Liver (tissue), 9 donors: ENCODE results near the gene HIP1R. TPM values are rescaled to one million over a fixed set of nuclear protein-coding genes. Genes with fewer than 3 reads are reported as not detected.

Experiments
- DNase-seq: peaks from one replicate; pipeline ENCODE4 v3.0.0-alpha.2; 2017; ENCODE audit warnings: low spot score
- H3K27ac ChIP-seq, 2 donors: one replicate each; pipeline ENCODE4 v1.7.0; 2013; ENCODE audit warnings: inconsistent platforms in 2 of 2, low read length in 2 of 2, control low read depth in 1 of 2, low read depth in 1 of 2, mild to moderate bottlenecking in 1 of 2
- H3K27me3 ChIP-seq, 4 donors: one replicate each; pipeline versions ENCODE4 v1.6.1 to v1.7.0; 2013; ENCODE audit warnings: low read length in 3 of 4, inconsistent platforms in 1 of 4, mild to moderate bottlenecking in 1 of 4, moderate library complexity in 1 of 4; ENCODE audit not compliant: control insufficient read depth in 4 of 4, insufficient read depth in 4 of 4
- H3K36me3 ChIP-seq, 4 donors: one replicate each; pipeline versions ENCODE4 v1.6.1 to v1.7.0; 2013; ENCODE audit warnings: low read length in 3 of 4, mild to moderate bottlenecking in 3 of 4, low read depth in 1 of 4, moderate library complexity in 1 of 4; ENCODE audit not compliant: control insufficient read depth in 4 of 4, insufficient read depth in 3 of 4
- H3K4me1 ChIP-seq, 4 donors: one replicate each; pipeline versions ENCODE4 v1.6.1 to v1.7.0; 2013; ENCODE audit warnings: low read length in 3 of 4, mild to moderate bottlenecking in 3 of 4, moderate library complexity in 1 of 4; ENCODE audit not compliant: control insufficient read depth in 4 of 4, insufficient read depth in 4 of 4
- H3K4me3 ChIP-seq, 3 donors: one replicate each; pipeline versions ENCODE4 v1.6.1 to v1.7.0; 2013; ENCODE audit warnings: low read length in 3 of 3, control low read depth in 1 of 3, low read depth in 1 of 3, mild to moderate bottlenecking in 1 of 3
- H3K9ac ChIP-seq, 2 donors: one replicate each; pipeline ENCODE4 v1.7.0; 2013; ENCODE audit warnings: low read length in 2 of 2, mild to moderate bottlenecking in 2 of 2, moderate library complexity in 2 of 2, control low read depth in 1 of 2, low read depth in 1 of 2
- H3K9me3 ChIP-seq, 4 donors: one replicate each; pipeline versions ENCODE4 v1.6.1 to v1.7.0; 2013; ENCODE audit warnings: low read length in 3 of 4; ENCODE audit not compliant: control insufficient read depth in 4 of 4
- EGR1 ChIP-seq, 2 donors: IDR thresholded peaks; 2 replicates each; pipeline ENCODE4 v1.6.1; 2016 to 2018; ENCODE audit warnings: antibody characterized with exemption in 2 of 2, low read depth in 2 of 2
- FOXA1 ChIP-seq: IDR thresholded peaks from 2 replicates; pipeline ENCODE4 v1.6.1; 2016; ENCODE audit warnings: antibody characterized with exemption
- FOXA2 ChIP-seq: IDR thresholded peaks from 2 replicates; pipeline ENCODE4 v1.6.1; 2016; ENCODE audit warnings: antibody characterized with exemption
- HNF4A ChIP-seq, 2 donors: conservative IDR thresholded peaks; 2 replicates each; pipeline ENCODE4 v1.6.1; 2016; ENCODE audit warnings: antibody characterized with exemption in 2 of 2, mild to moderate bottlenecking in 2 of 2
- JUND ChIP-seq, 2 donors: IDR thresholded peaks; 2 replicates each; pipeline ENCODE4 v1.6.1; 2016; ENCODE audit warnings: antibody characterized with exemption in 2 of 2
- NR2F2 ChIP-seq: IDR thresholded peaks from 2 replicates; pipeline ENCODE4 v1.6.1; 2016; ENCODE audit warnings: antibody characterized with exemption
- RAD21 ChIP-seq, 2 donors: IDR thresholded peaks; 2 replicates each; pipeline ENCODE4 v1.6.1; 2016; ENCODE audit warnings: antibody characterized with exemption in 2 of 2, mild to moderate bottlenecking in 2 of 2
- RXRA ChIP-seq, 2 donors: IDR thresholded peaks; 2 replicates each; pipeline ENCODE4 v1.6.1; 2017 to 2018; ENCODE audit warnings: antibody characterized with exemption in 2 of 2, mild to moderate bottlenecking in 1 of 2
- SP1 ChIP-seq: IDR thresholded peaks from 2 replicates; pipeline ENCODE4 v1.6.1; 2018; ENCODE audit warnings: antibody characterized with exemption, mild to moderate bottlenecking
- YY1 ChIP-seq: IDR thresholded peaks from 2 replicates; pipeline ENCODE4 v1.6.1; 2016; ENCODE audit warnings: antibody characterized with exemption, mild to moderate bottlenecking
- WGBS: extraction: QIAGEN DNeasy Blood & Tissue Kit; methylation state at CpG from one replicate; pipeline ENCODE4 v1.1.7; 2013; 5-methylcytosine and 5-hydroxymethylcytosine counted together
- polyA plus RNA-seq, 2 donors: library from polyadenylated mRNA; stranded (reverse) in 1 of 2; unstranded in 1 of 2; fragments of 200-250 nt in 1 of 2; fragments of >200 nt in 1 of 2; fragmentation: Nextera tagmentation in 1 of 2; extraction: Ambion mirVana in 1 of 2; gene quantifications; one replicate each; pipeline versions ENCODE4 v1.2.1 to v1.2.3, GENCODE V29; 2013 to 2015
- total RNA-seq, 2 donors: library from RNA; depleted of rRNA; stranded (reverse); fragments of >200 nt; gene quantifications; one replicate each; pipeline ENCODE4 v1.2.3, GENCODE V29; 2014
- TF ChIP-seq, protein P1 (sequence below): IDR thresholded peaks from 2 replicates; pipeline ENCODE4 v1.6.1; 2016; ENCODE audit warnings: antibody characterized with exemption
- TF ChIP-seq, protein P2 (sequence below): IDR thresholded peaks from 2 replicates; pipeline ENCODE4 v1.6.1; 2016; ENCODE audit warnings: antibody characterized with exemption, mild to moderate bottlenecking
- TF ChIP-seq, protein P3 (sequence below): IDR thresholded peaks from 2 replicates; pipeline ENCODE4 v1.6.1; 2016; ENCODE audit warnings: antibody characterized with exemption
- donor health status: healthy.
- donor health status: healthy.
- donor health status: healthy.
- donor health status: healthy.
- donor health status: healthy.

The HIP1R gene
- total and polyA plus RNA-seq, 4 donors, result 12.4 to 52.5 (median 17.0) TPM

DNA sequence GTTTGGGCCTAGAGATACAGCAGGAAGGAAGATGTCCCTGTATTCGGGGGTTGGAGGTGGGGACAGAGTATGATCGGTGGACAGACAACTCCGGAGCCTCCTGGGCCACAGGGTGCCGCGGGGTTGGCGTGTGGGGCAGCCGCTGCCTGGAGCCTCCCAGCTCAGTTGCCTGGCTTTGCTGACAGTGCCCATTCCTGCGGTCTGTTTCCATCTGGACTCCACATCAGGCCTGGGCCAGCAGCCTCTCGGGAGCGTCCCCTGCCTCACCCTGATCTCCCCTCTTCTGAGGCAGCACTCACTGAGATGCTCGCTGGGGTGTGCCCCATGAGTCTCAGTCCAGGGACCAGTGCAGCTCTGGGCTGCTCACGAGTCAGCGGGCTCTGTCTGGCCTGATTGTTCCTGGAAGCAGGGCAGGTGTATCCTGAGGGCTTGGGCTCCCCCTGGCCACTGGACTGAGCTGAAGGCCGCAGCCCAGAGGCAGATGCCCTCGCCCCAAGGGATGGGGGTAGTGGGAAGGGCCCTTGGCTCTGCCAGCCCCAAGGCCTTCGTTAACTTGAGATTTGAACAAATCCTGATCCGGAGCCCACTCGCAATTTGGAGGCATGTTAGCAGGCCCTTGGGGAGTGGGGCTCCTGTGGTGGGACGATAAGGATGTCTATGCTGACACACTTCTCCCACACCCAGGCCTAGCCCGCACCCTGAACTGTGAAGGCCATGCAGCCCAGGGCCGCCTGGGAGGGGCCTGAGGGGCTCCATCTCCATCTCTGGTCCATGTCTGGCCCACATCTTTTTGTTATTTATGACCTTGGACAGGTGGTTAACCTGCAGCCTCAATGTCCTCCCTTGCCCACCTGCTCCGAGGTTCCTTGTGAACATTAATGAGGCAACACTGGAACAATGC lies 7.5 kb downstream of the HIP1R start:
- Histone ChIP-seq H3K9ac (peak overlapping the region in 1 of 2 donors; percentile 35), H3K27ac (peak overlapping the region in 1 of 2 donors; percentile 64)

DNA sequence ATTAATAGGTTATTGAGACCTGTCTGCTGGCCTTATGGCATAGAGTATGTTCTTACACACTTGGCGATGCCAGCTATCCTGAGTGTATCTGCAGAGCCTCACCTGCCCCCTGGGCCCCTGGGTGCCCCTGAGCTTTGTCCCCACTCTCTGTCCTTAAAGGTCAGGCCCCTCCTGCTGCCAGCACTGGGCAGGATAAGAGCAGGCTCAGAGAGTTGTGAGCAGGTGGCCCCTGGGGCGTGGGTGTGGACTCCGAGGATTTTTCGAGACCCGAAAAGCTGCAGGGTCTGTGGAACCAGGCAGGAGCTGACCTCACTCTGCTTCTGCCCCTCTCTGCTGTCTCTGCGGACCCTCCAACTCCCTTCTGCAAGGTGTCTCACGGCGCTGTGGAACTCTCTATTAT lies 8.2 kb downstream of the HIP1R start:
- Histone ChIP-seq H3K36me3 (no peaks in the 10 kb centered on the region), H3K27ac (no peak overlapping the region), H3K27me3 (no peaks in the 10 kb centered on the region), H3K9me3 (no peaks in the 10 kb centered on the region), H3K9ac (no peak overlapping the region), H3K4me1 (peaks cover 15 to 46% (median 22%) of the 10 kb centered on the region in 4 donors), H3K4me3 (no peak overlapping the region)
- 92% methylated on average over 8 of the region's 8 CpGs for WGBS
- no peak for DNase-seq
- TF ChIP-seq RXRA (IDR thresholded peaks at IDR 0.05) (no peak), JUND (IDR thresholded peaks at IDR 0.05) (no peak), SP1 (no peak)
- TF ChIP-seq, protein P1, sequence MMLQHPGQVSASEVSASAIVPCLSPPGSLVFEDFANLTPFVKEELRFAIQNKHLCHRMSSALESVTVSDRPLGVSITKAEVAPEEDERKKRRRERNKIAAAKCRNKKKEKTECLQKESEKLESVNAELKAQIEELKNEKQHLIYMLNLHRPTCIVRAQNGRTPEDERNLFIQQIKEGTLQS, result no peak

More for the DNA sequence above, 7.5 kb downstream of the HIP1R start:
- peaks cover 15 to 53% (median 29%) of the 10 kb centered on the region in 4 donors for H3K4me1 ChIP-seq
- no peaks in the 10 kb centered on the region for H3K9me3 ChIP-seq
- WGBS, result 85% methylated on average over 22 of the region's 22 CpGs
- TF ChIP-seq FOXA1, result no peak
- no peak for TF ChIP-seq NR2F2
- no peak for TF ChIP-seq HNF4A (conservative IDR thresholded peaks at IDR 0.05)
- H3K27me3 ChIP-seq, result no peaks in the 10 kb centered on the region
- no peaks in the 10 kb centered on the region for H3K36me3 ChIP-seq
- DNase-seq, result no peak
- H3K4me3 ChIP-seq, result no peak overlapping the region

DNA sequence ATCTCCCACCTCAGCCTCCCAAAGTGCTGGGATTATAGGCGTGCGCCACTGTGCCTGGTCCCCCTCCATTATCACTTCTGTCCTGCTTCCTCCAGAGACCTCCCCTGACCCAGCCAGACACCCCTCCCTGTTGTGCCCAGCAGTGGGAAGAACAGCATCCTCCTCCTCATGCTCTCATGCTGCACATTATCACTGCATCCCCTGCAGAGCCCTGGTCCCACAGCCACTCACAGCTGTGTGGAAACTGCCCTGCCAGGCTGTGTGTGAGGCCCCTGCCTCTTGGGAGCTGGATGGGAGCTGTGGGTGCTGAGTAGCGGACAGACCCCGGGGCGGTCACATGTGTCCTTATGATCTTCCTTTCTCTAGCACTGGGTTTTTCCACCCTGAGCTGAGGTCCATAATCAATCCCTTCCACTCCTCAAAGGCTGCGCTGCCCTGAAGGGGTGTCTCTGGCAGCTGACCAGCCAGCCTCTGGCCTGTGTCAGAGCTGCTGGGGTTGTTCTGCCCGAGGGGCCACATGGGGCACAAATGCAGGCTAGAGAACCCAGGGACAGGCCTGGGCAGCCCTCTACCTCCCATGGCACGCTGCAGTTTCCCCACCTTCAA lies 9.2 kb downstream of the HIP1R start:
- Histone ChIP-seq H3K36me3 (peaks cover 0 to 2% (median 0%) of the 10 kb centered on the region in 4 donors), H3K9ac (no peak overlapping the region), H3K4me1 (peaks cover 8 to 38% (median 19%) of the 10 kb centered on the region in 4 donors), H3K9me3 (no peaks in the 10 kb centered on the region), H3K4me3 (no peak overlapping the region), H3K27me3 (no peaks in the 10 kb centered on the region), H3K27ac (no peak overlapping the region)
- no peak for TF ChIP-seq RAD21 (IDR thresholded peaks at IDR 0.05)
- DNase-seq, result no peak
- 91% methylated on average over 8 of the region's 8 CpGs for WGBS

DNA sequence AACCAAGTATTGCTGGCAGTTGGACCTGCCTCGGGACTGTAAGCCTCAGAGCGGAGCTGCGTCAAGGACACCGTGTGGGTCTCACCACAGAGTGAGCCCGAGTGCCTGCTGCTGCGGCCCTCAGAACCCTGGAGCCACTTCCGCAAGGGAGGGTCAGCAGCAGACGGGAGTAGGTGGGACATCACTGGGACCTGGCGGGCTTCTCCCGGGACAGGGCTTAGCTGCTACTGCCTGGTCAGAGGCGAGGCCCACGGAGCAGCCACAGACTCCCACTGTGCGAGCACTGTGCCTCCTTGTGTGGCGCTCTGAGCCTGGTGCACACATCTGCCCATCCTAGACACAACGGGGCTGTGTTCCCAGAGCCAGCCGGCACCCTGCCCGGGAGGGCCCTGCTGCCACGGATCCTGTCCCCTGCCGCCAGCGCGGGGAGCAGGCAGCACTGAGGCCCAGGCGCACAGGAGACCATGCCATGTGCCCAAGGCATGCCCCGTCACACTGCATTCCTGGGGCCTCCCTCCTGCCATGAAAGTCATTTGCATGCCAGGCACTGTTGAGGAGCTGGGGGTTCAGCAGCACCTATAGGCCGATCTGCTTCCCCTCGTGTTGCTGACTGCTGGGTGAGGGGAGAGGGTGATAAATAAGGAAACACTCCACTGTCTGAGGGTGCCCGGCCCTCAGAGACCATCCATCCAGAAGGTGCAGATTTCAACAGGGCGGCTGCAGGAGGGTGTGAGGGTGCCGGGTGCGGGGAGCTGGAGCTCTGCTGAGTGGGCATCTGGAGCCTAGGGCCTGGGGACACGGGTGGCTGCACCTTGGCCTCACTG lies 10.0 kb downstream of the HIP1R start:
- Histone ChIP-seq H3K4me3 (no peak overlapping the region), H3K9ac (no peak overlapping the region), H3K27ac (no peak overlapping the region), H3K36me3 (peaks cover 0 to 3% (median 2%) of the 10 kb centered on the region in 4 donors), H3K27me3 (no peaks in the 10 kb centered on the region), H3K9me3 (no peaks in the 10 kb centered on the region), H3K4me1 (peaks cover 6 to 30% (median 15%) of the 10 kb centered on the region in 4 donors)
- DNase-seq, result no peak
- TF ChIP-seq, protein P2, sequence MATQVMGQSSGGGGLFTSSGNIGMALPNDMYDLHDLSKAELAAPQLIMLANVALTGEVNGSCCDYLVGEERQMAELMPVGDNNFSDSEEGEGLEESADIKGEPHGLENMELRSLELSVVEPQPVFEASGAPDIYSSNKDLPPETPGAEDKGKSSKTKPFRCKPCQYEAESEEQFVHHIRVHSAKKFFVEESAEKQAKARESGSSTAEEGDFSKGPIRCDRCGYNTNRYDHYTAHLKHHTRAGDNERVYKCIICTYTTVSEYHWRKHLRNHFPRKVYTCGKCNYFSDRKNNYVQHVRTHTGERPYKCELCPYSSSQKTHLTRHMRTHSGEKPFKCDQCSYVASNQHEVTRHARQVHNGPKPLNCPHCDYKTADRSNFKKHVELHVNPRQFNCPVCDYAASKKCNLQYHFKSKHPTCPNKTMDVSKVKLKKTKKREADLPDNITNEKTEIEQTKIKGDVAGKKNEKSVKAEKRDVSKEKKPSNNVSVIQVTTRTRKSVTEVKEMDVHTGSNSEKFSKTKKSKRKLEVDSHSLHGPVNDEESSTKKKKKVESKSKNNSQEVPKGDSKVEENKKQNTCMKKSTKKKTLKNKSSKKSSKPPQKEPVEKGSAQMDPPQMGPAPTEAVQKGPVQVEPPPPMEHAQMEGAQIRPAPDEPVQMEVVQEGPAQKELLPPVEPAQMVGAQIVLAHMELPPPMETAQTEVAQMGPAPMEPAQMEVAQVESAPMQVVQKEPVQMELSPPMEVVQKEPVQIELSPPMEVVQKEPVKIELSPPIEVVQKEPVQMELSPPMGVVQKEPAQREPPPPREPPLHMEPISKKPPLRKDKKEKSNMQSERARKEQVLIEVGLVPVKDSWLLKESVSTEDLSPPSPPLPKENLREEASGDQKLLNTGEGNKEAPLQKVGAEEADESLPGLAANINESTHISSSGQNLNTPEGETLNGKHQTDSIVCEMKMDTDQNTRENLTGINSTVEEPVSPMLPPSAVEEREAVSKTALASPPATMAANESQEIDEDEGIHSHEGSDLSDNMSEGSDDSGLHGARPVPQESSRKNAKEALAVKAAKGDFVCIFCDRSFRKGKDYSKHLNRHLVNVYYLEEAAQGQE, result no peak
- TF ChIP-seq JUND (IDR thresholded peaks at IDR 0.05), result no peak
- TF ChIP-seq, protein P1, result no peak
- TF ChIP-seq NR2F2, result no peak
- TF ChIP-seq HNF4A (conservative IDR thresholded peaks at IDR 0.05), result no peak
- no peak for TF ChIP-seq EGR1 (IDR thresholded peaks at IDR 0.05; ENCODE audit: low read depth in 2 of 2)
- TF ChIP-seq RXRA (IDR thresholded peaks at IDR 0.05), result no peak
- no peak for TF ChIP-seq FOXA1
- TF ChIP-seq YY1, result no peak
- TF ChIP-seq FOXA2, result no peak
- TF ChIP-seq, protein P3, sequence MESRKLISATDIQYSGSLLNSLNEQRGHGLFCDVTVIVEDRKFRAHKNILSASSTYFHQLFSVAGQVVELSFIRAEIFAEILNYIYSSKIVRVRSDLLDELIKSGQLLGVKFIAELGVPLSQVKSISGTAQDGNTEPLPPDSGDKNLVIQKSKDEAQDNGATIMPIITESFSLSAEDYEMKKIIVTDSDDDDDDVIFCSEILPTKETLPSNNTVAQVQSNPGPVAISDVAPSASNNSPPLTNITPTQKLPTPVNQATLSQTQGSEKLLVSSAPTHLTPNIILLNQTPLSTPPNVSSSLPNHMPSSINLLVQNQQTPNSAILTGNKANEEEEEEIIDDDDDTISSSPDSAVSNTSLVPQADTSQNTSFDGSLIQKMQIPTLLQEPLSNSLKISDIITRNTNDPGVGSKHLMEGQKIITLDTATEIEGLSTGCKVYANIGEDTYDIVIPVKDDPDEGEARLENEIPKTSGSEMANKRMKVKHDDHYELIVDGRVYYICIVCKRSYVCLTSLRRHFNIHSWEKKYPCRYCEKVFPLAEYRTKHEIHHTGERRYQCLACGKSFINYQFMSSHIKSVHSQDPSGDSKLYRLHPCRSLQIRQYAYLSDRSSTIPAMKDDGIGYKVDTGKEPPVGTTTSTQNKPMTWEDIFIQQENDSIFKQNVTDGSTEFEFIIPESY, result no peak
- no peak for TF ChIP-seq RAD21 (IDR thresholded peaks at IDR 0.05)
- WGBS, result 94% methylated on average over 30 of the region's 30 CpGs
